Endothelial cell of umbilical vein (primary cell): Measurements from ENCODE around the gene DCDC1. TPM values are rescaled to one million over a fixed set of nuclear protein-coding genes. Genes with fewer than 3 reads are reported as not detected.

Source experiments
- BruUV-seq: library from RNA; stranded (reverse); fragments of 400-500 nt; replicated peaks from 2 replicates; lab custom pipeline; 2021; lab: Mats Ljungman, UMichigan
- CTCF ChIA-PET: fragments of 300-600, 350-600 bp; sonication (Branson Sonifier 250); formaldehyde crosslinking; loops from one replicate; lab custom pipeline; 2021; ENCODE audit warnings: antibody characterized with exemption, inconsistent platforms; lab: Charles Lee
- POLR2A ChIA-PET: fragments of 300-600, 350-600 bp; sonication (Branson Sonifier 250); formaldehyde crosslinking; loops from one replicate; lab custom pipeline; 2021; ENCODE audit warnings: antibody characterized with exemption, inconsistent platforms; lab: Charles Lee
- DNase-seq: peaks from one replicate; pipeline ENCODE4 v3.0.0-alpha.2; 2011; ENCODE audit warnings: low read depth, low spot score
- FAIRE-seq: peaks from 2 replicates; lab custom pipeline; 2011; peaks lifted over from hg19 to GRCh38; lab: Jason Lieb, UNC
- H2AFZ ChIP-seq: 2 replicates; pipeline ENCODE4 v1.6.0; 2012; ENCODE audit warnings: low read depth, low read length, control low read depth, inconsistent platforms
- H3K27ac ChIP-seq: 2 replicates; pipeline ENCODE4 v1.5.1; 2011; ENCODE audit warnings: low read depth, mild to moderate bottlenecking, control low read depth, low read length, moderate library complexity; ENCODE audit not compliant: insufficient read depth
- H3K27me3 ChIP-seq, 2 experiments: 2 replicates each; pipeline versions ENCODE4 v1.6.0 to v1.6.1; 2011; ENCODE audit warnings: low read length in 2 of 2, mixed read lengths in 1 of 2; ENCODE audit not compliant: control insufficient read depth in 2 of 2, insufficient read depth in 2 of 2
- H3K36me3 ChIP-seq, 2 experiments: 2 replicates in 1 of 2; 3 replicates in 1 of 2; pipeline ENCODE4 v1.5.1; 2011; ENCODE audit warnings: low read length in 2 of 2, mild to moderate bottlenecking in 1 of 2, moderate library complexity in 1 of 2; ENCODE audit not compliant: control insufficient read depth in 2 of 2, insufficient read depth in 2 of 2; ENCODE audit errors: extremely low read depth in 1 of 2
- H3K4me1 ChIP-seq: 3 replicates; pipeline ENCODE4 v1.5.1; 2011; ENCODE audit warnings: mild to moderate bottlenecking, low read length; ENCODE audit not compliant: control insufficient read depth, insufficient read depth; ENCODE audit errors: extremely low read depth
- H3K4me2 ChIP-seq: 2 replicates; pipeline ENCODE4 v1.6.1; 2011; ENCODE audit warnings: low read length, control low read depth, mixed read lengths; ENCODE audit not compliant: insufficient read depth
- H3K4me3 ChIP-seq, 3 experiments: fragments of 200-600 bp in 1 of 3; sonication (generic), shearing (Covaris generic) in 1 of 3; replicated peaks in 1 of 3; 2 replicates each; pipeline ENCODE4 v1.5.1; 2011 to 2016; ENCODE audit warnings: control low read depth in 3 of 3, low read length in 3 of 3, mild to moderate bottlenecking in 2 of 3, inconsistent platforms in 1 of 3, low read depth in 1 of 3, moderate library complexity in 1 of 3; ENCODE audit not compliant: insufficient read depth in 1 of 3
- H3K79me2 ChIP-seq: 2 replicates; pipeline ENCODE4 v1.6.0; 2012; ENCODE audit warnings: low read length, inconsistent platforms; ENCODE audit not compliant: control insufficient read depth, insufficient read depth
- H3K9ac ChIP-seq: replicated peaks from 2 replicates; pipeline ENCODE3; 2011; ENCODE audit warnings: low read length, control low read depth; ENCODE audit not compliant: insufficient read depth; ENCODE audit errors: extremely low read depth
- H3K9me1 ChIP-seq: replicated peaks from 3 replicates; pipeline ENCODE4 v1.6.0; 2011; ENCODE audit warnings: mild to moderate bottlenecking, low read length; ENCODE audit not compliant: control insufficient read depth, insufficient read depth; ENCODE audit errors: extremely low read depth
- H3K9me3 ChIP-seq: replicated peaks from 2 replicates; pipeline ENCODE4 v1.5.1; 2012; ENCODE audit warnings: low read length, inconsistent platforms; ENCODE audit not compliant: control insufficient read depth, insufficient read depth
- H4K20me1 ChIP-seq: replicated peaks from 2 replicates; pipeline ENCODE3; 2011; ENCODE audit warnings: mild to moderate bottlenecking, low read length; ENCODE audit not compliant: control insufficient read depth, insufficient read depth; ENCODE audit errors: extremely low read depth
- CTCF ChIP-seq, 2 donors: IDR thresholded peaks; 1 replicate in 1 of 2; 2 replicates in 1 of 2; pipeline ENCODE4 v1.5.1; 2011; ENCODE audit warnings: low read length in 2 of 2, mild to moderate bottlenecking in 2 of 2, moderate library complexity in 2 of 2, control low read depth in 1 of 2, inconsistent platforms in 1 of 2, low read depth in 1 of 2; ENCODE audit not compliant: insufficient read depth in 1 of 2; ENCODE audit errors: extremely low read depth in 1 of 2
- EZH2 ChIP-seq: IDR thresholded peaks from 2 replicates; pipeline ENCODE4 v1.6.1; 2012; ENCODE audit warnings: borderline replicate concordance, low read depth, mild to moderate bottlenecking, moderate library complexity, low read length, inconsistent platforms; ENCODE audit not compliant: severe bottlenecking
- FOS ChIP-seq: IDR thresholded peaks from 2 replicates; pipeline ENCODE4 v1.6.1; 2011; ENCODE audit warnings: mild to moderate bottlenecking, low read length, moderate library complexity, borderline replicate concordance; ENCODE audit not compliant: insufficient read depth
- GATA2 ChIP-seq: IDR thresholded peaks from 2 replicates; pipeline ENCODE4 v1.7.0; 2011; ENCODE audit warnings: low read depth, mild to moderate bottlenecking, moderate library complexity, mixed read lengths, low read length; ENCODE audit not compliant: insufficient read length, insufficient read depth
- JUN ChIP-seq: IDR thresholded peaks from 2 replicates; pipeline ENCODE4 v1.6.1; 2011; ENCODE audit warnings: borderline replicate concordance, low read depth; ENCODE audit not compliant: insufficient read length, insufficient read depth
- MAX ChIP-seq: IDR thresholded peaks from 2 replicates; pipeline ENCODE4 v1.6.1; 2011; ENCODE audit not compliant: insufficient read depth, insufficient read length
- MYC ChIP-seq: IDR thresholded peaks from one replicate; pipeline ENCODE4 v1.6.1; 2011; ENCODE audit warnings: mild to moderate bottlenecking, low read depth, low read length
- POLR2A ChIP-seq: IDR thresholded peaks from 2 replicates; pipeline ENCODE4 v1.6.1; 2012; ENCODE audit warnings: low read depth, mild to moderate bottlenecking, control low read depth, low read length
- POLR2AphosphoS5 ChIP-seq: IDR thresholded peaks from 2 replicates; pipeline ENCODE4 v1.6.1; 2012; ENCODE audit warnings: low read depth, mild to moderate bottlenecking, control low read depth, low read length, moderate library complexity; ENCODE audit not compliant: insufficient read depth
- dilution Hi-C: fragments of 300-500 bp; cut with MboI; formaldehyde crosslinking; loops from one replicate; pipeline ENCODE4 v1.15.0; 2019; ENCODE audit warnings: low sequenced_read_pairs; ENCODE audit not compliant: extremely low pct_ligation_motif_present
- intact Hi-C: fragments of 100-400 bp; cut with micrococcal nuclease; formaldehyde crosslinking; loops from one replicate; pipeline ENCODE4 v1.10.0; 2022
- polyA plus RNA-seq, 4 experiments: library from polyadenylated mRNA; depleted of rRNA in 3 of 4; stranded (reverse) in 3 of 4; unstranded in 1 of 4; fragments of >200 nt; gene quantifications; 2 replicates each; pipeline versions ENCODE4 v1.2.1 to v1.2.3, GENCODE V29; 2011 to 2012; ENCODE audit warnings: missing spikeins in 1 of 4
- total RNA-seq: library from RNA; stranded (reverse); gene quantifications from 2 replicates; pipeline ENCODE4 v1.2.3, GENCODE V29; 2021

Gene DCDC1
- total and polyA plus RNA-seq, 2 donors (not counting 3 experiments of a cell fraction or from before 2014, with no cell fraction given): 0.04 TPM; not detected in 1

DNA sequence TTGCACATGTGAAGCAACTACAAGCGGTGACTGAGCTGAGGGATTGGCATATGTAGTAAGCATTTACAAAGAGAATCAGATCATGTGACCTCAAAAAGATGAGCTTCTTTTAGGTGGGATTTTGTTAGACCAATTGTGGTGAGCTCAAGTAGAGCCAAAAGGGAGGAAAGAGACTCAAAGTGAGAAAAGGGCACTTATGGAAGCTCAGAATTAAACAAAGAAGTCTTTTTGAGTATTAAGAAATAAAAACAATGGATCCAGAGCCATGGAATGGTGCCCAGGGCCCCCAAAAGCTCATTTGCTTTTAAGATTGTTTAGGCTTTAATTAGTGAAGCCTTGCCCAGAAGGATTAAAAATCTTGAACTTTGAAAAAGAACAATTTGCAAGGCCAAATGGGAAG, 536.7 kb downstream of the DCDC1 start:
- Histone ChIP-seq H3K79me2 (no peaks in the 10 kb centered on the region), H2AFZ (no peak overlapping the region), H3K27me3 (no peaks in the 10 kb centered on the region), H3K36me3 (no peaks in the 10 kb centered on the region), H3K4me2 (no peak overlapping the region), H4K20me1 (no peaks in the 10 kb centered on the region), H3K9me3 (no peaks in the 10 kb centered on the region), H3K27ac (no peak overlapping the region), H3K4me1 (no peaks in the 10 kb centered on the region), H3K4me3 (no peak overlapping the region), H3K9ac (no peak overlapping the region), H3K9me1 (no peaks in the 10 kb centered on the region)
- intact Hi-C loops (no loop called here), dilution Hi-C loops (no loop called here)
- no peak for TF ChIP-seq EZH2
- no peak for TF ChIP-seq POLR2A
- TF ChIP-seq JUN: no peak
- TF ChIP-seq MAX: no peak
- no TSS peak for BruUV-seq
- ChIA-PET POLR2A (no interaction called here), CTCF (no interaction called here)
- FAIRE-seq (no peak), DNase-seq (no peak)

DNA sequence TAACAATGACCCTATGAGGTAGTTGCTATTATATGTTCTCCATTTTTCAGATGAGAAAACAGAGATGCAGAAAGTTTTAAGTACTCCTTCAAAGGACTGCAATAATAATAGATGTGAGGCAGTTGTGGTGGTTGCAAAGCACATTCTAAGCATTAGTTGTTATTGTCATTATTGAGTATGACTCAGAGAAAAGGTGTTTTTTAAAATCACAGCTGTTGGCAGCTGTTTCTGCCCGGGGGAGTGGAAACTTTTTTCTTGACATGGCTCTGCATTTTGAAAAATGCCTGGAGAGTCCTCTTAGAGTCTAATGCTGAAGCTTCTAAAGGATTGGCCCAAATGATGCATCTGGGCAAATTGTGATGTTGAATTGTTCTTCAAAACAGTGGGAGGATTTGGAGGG, 538.9 kb downstream of the DCDC1 start:
- Histone ChIP-seq H3K79me2 (no peaks in the 10 kb centered on the region), H3K9ac (no peak overlapping the region), H3K27ac (no peak overlapping the region), H2AFZ (no peak overlapping the region), H4K20me1 (no peaks in the 10 kb centered on the region), H3K4me1 (no peaks in the 10 kb centered on the region), H3K36me3 (no peaks in the 10 kb centered on the region), H3K27me3 (no peaks in the 10 kb centered on the region), H3K4me3 (no peak overlapping the region), H3K9me1 (no peaks in the 10 kb centered on the region), H3K9me3 (no peaks in the 10 kb centered on the region), H3K4me2 (no peak overlapping the region)
- no peak for TF ChIP-seq GATA2
- TF ChIP-seq MAX: no peak
- TF ChIP-seq POLR2A: no peak
- TF ChIP-seq MYC: no peak
- TF ChIP-seq POLR2AphosphoS5: no peak
- no peak for TF ChIP-seq FOS
- TF ChIP-seq CTCF (IDR thresholded peaks at IDR 0.05; ENCODE audit: extremely low read depth in 1 of 2, insufficient read depth in 1 of 2, low read depth in 1 of 2, low read length in 2 of 2): no peak
- TF ChIP-seq JUN: no peak
- no peak for TF ChIP-seq EZH2
- DNase-seq (no peak), FAIRE-seq (no peak)
- CTCF ChIA-PET: no interaction called here
- POLR2A ChIA-PET: no interaction called here
- intact Hi-C loops: no loop called here
- dilution Hi-C loops: no loop called here
- BruUV-seq: no TSS peak
